Measurements from ENCODE around the gene GPR171. TPM values are rescaled to one million over a fixed set of nuclear protein-coding genes. Genes with fewer than 3 reads are reported as not detected.

GPR171 gene
- total RNA-seq, 6 experiments from 2014 or later: 0.22 to 0.99 (median 0.27) TPM; not detected in 2

GRCh38 chr3:151227807-151228665 is 25.0 kb upstream of the GPR171 start:
- TF ChIP-seq CTCF (IDR thresholded peaks at IDR 0.05): peak; percentile 93 to 96 (median 94)
- TF ChIP-seq POLR2A (IDR thresholded peaks at IDR 0.05): no peak
- intact Hi-C loops (cut with DNase I): no loop called here
- Histone ChIP-seq H3K36me3 (no peaks in the 10 kb centered on the region), H3K4me3 (no peak overlapping the region), H3K4me1 (peaks cover 0 to 18% (median 2%) of the 10 kb centered on the region in 4 donors), H3K27ac (peak overlapping the region in 1 of 3 donors; percentile 24), H3K9me3 (no peaks in the 10 kb centered on the region), H3K27me3 (no peaks in the 10 kb centered on the region)
- DNase-seq: peak; percentile 64 to 68 (median 65)
- peak; percentile 89 to 96 (median 94) for ATAC-seq
- 30% methylated on average over 9 of the region's 9 CpGs for WGBS (ENCODE audit: insufficient coverage, low coverage, low lambda C conversion rate, missing lambda C conversion rate)

- peaks cover 0 to 18% (median 2%) of the 10 kb centered on the region in 4 donors for H3K4me1 ChIP-seq
- no peaks in the 10 kb centered on the region for H3K27me3 ChIP-seq
- no peaks in the 10 kb centered on the region for H3K9me3 ChIP-seq
- no peak for TF ChIP-seq CTCF (IDR thresholded peaks at IDR 0.05)
- no peak for TF ChIP-seq POLR2A (IDR thresholded peaks at IDR 0.05)
- H3K36me3 ChIP-seq: no peaks in the 10 kb centered on the region
- WGBS (ENCODE audit: insufficient coverage, low coverage, low lambda C conversion rate, missing lambda C conversion rate): 59% methylated on average over 6 of the region's 6 CpGs
- DNase-seq (no peak), ATAC-seq (peak; percentile 21 to 39 (median 30))
- H3K4me3 ChIP-seq: no peak overlapping the region
- intact Hi-C loops (cut with DNase I): no loop called here
- H3K27ac ChIP-seq: peak overlapping the region in 1 of 3 donors; percentile 24
Measured at GRCh38 chr3:151227266-151227806, 24.3 kb upstream of the GPR171 start.

GRCh38 chr3:151226825-151227224 is 23.8 kb upstream of the GPR171 start:
- 46% methylated on average over 5 of the region's 5 CpGs for WGBS (ENCODE audit: insufficient coverage, low coverage, low lambda C conversion rate, missing lambda C conversion rate)
- ATAC-seq (peak in 1 of 4 donors; percentile 38), DNase-seq (no peak)
- Histone ChIP-seq H3K27me3 (no peaks in the 10 kb centered on the region), H3K9me3 (no peaks in the 10 kb centered on the region), H3K4me1 (peaks cover 0 to 18% (median 2%) of the 10 kb centered on the region in 4 donors), H3K27ac (peak overlapping the region in 1 of 3 donors; percentile 32), H3K36me3 (no peaks in the 10 kb centered on the region), H3K4me3 (no peak overlapping the region)
- intact Hi-C loops (cut with DNase I): no loop called here
- TF ChIP-seq POLR2A (IDR thresholded peaks at IDR 0.05): no peak
- no peak for TF ChIP-seq CTCF (IDR thresholded peaks at IDR 0.05)

- H3K27ac ChIP-seq: peak overlapping the region in 1 of 3 donors; percentile 60
- no peak overlapping the region for H3K4me3 ChIP-seq
- ATAC-seq: peak; percentile 38 to 74 (median 54)
- H3K9me3 ChIP-seq: no peaks in the 10 kb centered on the region
- 11% methylated on average over 4 of the region's 4 CpGs for WGBS (ENCODE audit: insufficient coverage, low coverage, low lambda C conversion rate, missing lambda C conversion rate)
- intact Hi-C loops (cut with DNase I): no loop called here
- TF ChIP-seq CTCF (IDR thresholded peaks at IDR 0.05) (no peak), POLR2A (IDR thresholded peaks at IDR 0.05) (no peak)
- DNase-seq: no peak
- peaks cover 0 to 18% (median 2%) of the 10 kb centered on the region in 4 donors for H3K4me1 ChIP-seq
- no peaks in the 10 kb centered on the region for H3K36me3 ChIP-seq
- no peaks in the 10 kb centered on the region for H3K27me3 ChIP-seq
Measured at GRCh38 chr3:151226088-151226563, 23.1 kb upstream of the GPR171 start.

Measured in right lobe of liver (tissue), 6 donors.